DND-41 (cell line): ENCODE measurements around the gene S100A1.

Experiments used
- CTCF ChIP-seq: IDR thresholded peaks from 2 replicates; pipeline ENCODE4 v1.5.1; 2012; ENCODE audit warnings: borderline replicate concordance, low read length, moderate library complexity, mild to moderate bottlenecking; ENCODE audit not compliant: poor library complexity, severe bottlenecking; ENCODE audit errors: extremely low read depth
- EZH2 ChIP-seq: IDR thresholded peaks from 3 replicates; pipeline ENCODE4 v1.6.1; 2012; ENCODE audit warnings: borderline replicate concordance, low read depth, mild to moderate bottlenecking, moderate library complexity, low read length, inconsistent platforms; ENCODE audit not compliant: severe bottlenecking

GRCh38 chr1:153616917-153617311 is 11.3 kb upstream of the S100A1 start:
- TF ChIP-seq EZH2 (no peak), CTCF (no peak)
